Pulmonary artery endothelial cell (primary cell): ENCODE data around the gene VGF. TPM values are rescaled to one million over a fixed set of nuclear protein-coding genes. Genes with fewer than 3 reads are reported as not detected.

Source experiments
- DNase-seq: peaks from one replicate; pipeline ENCODE4 v3.0.0-alpha.2; 2011; ENCODE audit warnings: low read depth, low spot score
- total RNA-seq: library from RNA; depleted of rRNA; stranded (reverse); fragments of >200 nt; gene quantifications from 2 replicates; pipeline ENCODE4 v1.2.3, GENCODE V29; 2014

VGF gene
- total RNA-seq, 1 donor from 2014 or later, result 0.07 TPM

DNA sequence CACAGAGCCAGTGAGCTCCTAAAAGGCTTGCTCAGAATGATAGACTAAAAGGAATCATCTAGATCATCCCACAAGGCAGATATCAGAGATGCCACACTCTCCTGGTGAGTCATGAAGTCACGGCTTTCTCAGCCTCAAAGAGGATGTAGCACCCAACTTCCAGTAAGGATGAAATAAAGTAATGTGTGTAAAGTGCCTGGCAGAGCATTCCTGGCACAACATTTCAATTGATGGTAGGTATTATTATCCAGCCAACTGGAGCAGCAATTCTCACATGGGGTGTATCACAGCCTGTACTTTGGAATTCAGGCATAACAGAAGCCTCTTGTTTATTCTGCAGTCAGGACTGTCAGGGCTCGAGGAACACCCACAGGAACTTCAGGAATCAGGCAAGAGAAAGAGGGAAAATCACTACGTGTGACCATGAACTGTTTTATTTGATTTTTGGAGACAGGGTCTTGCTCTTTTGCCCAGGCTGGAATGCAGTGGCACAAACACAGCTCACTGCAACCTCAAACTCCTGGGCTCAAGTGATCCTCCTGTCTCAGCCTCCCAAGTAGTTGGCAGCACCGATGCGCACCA lies 20.0 kb upstream of the VGF start:
- DNase-seq, result no peak

DNA sequence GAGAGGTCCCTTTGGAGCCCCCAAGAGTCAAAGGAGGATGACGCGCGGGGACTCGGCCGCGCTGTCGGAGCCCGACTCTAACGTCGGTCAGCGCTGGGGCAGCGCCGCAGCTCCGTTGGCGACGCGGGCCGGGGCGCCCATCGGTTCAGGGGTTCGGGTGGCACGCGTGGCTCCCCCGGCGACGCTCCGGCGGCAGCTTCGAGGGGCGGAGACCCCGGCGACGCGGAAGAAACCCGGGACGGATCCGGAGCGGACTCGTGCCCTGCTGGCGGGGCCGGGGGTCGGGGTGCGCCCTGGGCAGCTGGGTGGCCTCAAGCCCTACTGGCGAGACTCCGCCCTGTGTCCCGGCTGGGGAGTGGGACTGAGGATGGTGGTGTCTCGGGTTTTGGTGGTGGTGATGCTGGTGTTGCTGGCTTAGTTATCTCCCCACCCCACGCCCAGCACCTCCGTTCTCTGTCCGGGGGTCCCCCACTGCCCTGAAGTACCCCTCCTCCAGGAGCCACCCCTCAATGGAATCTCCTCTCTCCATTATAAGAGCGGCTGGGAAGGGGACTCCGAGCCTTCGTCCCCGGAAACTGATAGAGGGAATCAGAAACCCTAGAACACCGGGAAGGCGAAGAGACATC lies 14.9 kb upstream of the VGF start, which contains the start of gene NAT16:
Gene NAT16, minus strand, starts transcription at position 164 of the 626 bp plus-strand sequence. CDS start 5,486 bp downstream, outside the sequence.
- DNase-seq, result no peak

DNA sequence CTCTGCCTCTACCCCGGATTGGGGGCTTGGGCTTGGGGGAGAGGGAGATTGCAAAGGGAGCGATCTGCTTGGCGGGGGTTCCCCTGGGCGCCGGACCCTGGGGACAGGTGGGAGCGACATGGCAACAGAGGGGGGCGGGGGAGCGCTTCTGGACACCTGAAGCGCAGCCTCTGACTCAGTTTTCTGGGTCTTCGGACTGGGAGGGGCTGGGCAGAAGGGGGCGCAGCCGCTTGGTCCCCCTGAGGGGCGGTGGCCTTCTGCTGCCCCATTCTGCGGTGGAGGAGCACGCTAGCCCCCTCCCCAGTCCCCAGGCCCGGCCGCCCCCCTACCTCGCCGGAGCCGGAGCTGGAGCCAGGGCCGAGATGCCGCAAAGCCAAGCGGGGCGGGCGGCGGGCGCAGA lies 14.3 kb upstream of the VGF start:
- no peak for DNase-seq

DNA sequence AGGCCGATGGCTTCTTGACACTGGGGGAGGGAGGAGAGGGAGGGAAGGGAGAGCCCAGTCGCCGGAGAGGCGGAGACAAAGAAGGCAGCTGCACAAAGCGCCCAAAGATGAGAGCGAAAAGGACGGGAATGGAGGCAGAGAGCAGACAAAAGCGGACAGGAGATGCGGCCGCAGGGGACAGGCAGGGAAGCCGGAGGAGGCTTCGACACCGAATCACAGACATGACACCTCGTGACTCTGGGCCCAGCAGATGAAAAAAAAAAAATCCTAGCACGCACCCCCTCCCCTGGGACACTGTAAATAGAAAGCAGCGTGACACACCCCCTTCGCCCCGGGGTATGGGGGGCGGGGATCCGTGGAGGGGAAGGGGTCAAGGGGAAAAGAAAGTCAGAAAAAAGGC lies 13.7 kb upstream of the VGF start:
- DNase-seq, result no peak

DNA sequence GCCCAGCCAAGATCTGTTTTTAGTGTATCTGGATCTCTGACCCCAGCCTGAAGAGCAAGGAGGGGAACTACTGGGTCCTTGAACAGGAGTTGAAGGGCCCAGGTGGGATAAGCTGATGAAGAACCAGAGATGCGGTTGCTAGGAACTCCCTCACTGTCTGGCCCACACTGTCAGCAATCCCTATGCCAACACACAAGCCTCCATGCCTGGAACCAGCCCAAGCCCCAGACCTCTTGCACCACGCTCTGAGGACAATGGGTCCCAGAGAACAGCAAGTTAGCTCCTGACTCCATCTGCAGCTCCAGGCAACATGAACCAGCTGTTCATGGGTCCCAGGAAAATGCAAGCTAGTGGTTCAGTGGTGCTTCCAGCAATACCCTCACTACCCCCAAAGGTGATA lies 12.3 kb upstream of the VGF start:
- DNase-seq, result no peak

DNA sequence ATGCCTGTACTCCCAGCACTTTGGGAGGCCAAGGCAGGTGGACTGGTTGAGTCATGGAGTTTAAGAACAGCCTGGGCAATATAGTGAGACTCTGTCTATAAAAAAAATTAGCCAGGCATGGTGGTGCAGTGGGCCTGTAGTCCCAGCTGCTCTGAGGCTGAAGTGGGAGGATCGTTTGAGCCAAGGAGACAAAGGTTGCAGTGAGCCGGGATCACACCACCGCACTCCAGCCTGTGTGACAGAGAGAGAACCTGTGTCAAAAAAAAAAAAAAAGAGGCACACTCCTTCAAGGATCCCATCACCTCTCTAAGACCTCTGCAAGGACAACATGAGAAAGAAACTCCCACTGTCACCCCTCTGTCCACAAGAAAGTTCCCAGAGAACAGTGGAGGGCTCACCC lies 10.3 kb upstream of the VGF start:
- no peak for DNase-seq

DNA sequence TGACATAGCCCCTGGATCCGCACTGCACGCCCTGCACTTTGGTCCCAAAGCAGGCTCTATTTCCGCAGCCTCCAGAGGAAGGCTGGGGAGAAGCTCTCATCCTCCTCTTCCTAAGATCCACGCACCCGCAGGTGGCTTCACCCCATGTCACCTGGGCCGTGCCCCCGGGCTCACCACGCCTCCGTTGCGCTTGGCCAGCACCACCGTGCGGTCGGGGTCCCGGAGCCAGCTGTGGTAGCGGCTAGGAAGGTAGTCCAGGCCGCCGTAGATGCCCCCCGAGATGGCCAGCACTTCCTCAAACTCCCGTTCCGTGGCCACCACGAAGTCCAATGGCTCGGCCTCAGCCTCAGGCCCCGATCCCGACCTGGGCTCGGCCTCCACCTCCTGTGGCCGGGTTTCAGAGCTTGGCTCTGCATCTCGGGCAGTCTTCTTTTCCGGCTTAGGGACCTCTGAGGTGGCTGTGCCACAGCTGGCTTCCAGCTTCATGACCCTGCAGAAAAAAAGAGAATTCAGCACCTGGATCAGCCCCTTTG lies 9.0 kb upstream of the VGF start:
- no peak for DNase-seq

DNA sequence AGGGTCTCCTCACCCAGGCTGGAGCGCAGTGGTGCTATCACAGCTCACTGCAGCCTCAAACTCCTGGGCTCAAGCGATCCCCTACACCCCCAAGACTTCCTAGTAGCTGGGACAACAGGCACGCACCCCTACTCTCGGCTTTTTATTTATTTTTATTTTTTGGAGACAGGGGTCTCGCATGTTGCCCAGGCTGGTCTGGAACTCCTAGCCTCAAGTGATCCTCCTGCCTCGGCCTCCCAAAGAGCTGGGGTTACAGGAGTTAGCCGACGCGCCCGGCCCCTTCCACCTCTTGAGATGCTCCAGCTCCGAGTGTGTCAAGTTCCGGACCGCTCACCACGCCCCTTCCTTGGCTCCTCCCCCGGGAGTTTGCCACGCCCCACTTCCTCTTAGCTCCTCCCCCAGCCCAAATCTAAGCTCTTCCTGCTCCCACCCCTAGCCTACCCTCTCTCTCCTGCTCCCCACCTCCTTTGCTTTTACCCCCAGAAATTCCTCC lies 8.4 kb upstream of the VGF start:
- no peak for DNase-seq

DNA sequence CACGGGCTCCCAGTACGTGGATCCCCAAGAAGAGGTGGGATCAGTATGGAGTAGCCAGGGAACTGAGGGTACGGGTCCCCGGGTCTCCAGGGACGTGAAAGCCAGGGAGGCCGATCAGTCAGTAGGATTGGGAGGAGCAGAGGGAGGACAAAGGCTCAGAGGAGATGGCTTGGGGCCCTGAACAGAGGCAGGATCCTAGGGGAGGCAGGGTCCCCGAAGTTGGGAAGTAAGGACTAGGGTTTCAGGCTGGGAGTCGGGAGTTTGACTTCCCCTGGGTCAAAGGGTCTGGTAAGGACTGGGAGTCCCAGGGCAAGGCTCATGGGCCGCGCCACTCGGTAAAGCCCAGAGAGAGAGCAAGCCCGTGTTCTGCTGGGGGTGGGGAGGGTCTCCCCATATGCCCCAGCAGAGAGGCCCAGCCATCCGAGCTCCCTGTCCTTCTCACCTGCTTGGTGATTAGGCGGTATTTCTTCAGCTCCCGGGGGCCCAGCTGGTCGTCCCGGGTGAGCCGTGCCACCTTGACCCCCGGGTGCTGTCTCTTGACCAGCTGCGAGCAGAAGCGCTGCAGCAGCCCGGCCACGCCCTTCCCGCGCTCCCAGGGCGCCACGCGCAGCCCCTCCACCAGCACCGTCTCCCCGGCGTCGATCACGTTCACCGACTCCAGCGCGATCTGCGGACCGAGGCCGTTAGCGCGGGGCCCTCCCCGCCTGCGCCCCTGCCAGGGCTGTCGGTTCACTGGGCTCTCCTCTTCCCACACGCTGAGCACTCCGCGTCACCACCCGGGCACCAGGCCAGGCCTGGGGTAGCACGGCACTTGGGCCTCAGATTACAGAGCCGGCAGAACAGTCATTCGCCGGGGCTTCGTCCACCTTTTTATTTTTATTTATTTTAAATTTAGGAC lies 7.7 kb upstream of the VGF start:
- no peak for DNase-seq

DNA sequence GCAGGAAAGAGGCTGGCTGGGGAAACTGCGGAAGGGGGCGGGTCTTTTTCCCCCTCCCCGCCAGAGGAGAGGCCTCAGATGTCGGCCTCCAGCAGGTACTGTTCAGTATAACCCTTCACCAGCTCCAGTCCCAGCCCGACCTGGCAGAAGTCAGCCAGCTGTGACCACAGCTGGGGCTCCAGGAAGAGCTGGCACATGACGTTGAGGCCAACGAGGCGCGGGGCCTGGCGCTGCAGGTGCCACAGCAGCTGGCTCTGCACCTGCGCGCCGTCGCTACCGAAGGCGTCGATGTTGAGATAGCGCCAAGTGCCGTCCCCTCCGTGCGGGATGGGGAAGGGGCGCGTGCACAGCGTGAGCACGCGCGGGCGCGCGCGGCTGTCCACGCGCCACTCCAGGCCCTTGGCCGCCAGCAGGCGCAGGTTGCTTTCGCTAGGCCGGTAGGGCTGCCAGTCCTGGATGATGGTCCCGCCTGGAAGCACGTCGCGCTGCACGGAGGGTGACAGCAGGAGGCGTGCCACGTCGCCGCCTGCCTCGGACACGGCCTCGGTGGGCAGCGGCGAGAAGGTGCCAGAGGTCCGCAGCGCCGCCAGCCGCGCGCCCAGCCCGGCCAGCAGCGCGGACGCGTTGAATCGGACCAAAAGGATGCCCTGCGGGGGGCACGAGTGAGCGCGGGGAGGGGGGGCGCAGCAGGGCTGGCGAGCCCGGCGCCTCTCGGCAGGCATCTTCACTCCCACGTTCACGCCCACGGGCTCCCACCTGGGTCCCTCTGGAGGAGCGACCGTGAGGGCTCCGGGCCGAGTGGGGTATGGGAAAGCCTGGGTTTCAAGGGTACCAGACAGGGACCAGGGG lies 6.9 kb upstream of the VGF start:
- DNase-seq, result no peak

DNA sequence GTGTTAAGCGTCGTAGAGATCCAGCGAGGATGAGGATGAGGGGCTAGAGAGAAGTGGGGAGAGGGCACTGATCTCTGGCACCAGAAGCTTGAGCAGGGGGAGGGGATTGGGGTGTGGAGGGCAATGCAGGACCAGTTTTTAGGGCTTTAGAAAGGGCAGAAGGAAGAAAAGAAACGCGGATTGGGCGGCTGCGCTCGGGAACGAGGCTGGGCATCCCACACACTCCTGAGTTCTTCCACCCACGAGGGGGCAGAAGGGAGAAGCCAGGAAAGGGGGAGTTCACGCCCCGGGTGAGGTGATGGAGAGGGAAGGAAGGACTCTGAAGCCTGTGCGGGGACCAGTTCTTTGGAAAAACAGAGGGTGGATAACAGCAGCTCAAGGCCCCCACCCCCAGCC lies 6.1 kb upstream of the VGF start:
- no peak for DNase-seq

DNA sequence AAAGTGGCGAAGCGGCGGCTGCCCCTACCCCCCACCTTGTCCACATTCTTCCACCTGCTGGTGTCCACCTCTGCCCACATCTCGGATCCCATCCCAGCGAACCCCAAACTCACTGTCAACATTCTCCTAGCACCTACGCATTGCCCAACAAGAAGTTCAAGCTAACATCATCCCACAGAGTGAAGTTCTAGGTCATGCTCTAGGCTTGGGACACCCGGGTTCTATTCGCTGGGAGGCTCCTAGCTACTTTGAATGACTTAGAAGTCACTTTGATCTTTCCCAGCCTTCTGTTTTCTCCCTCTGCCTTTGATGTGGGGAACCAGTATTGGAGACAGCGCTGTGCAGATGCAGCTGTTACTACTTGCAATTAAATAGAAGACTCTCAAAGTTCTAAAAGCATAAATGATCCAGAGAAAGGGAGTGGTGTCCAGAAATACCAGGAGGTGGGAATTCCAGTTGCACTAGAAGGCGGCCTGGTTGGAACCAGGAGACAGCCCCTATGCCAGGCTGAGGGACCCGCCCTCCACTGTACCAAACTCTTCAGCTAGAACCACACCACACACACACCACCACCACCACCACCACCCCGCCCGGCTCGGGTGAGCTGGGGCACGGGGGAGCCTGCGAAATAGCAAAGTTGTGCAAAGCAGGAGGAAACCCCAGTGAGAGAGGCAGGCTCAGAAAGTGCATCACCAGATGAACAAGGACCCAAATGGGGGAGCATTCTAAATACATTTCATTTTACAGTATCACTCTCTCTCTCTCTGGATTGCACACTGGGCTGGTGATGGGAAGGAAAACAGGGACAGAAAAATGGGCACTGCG lies 5.5 kb upstream of the VGF start:
- no peak for DNase-seq

DNA sequence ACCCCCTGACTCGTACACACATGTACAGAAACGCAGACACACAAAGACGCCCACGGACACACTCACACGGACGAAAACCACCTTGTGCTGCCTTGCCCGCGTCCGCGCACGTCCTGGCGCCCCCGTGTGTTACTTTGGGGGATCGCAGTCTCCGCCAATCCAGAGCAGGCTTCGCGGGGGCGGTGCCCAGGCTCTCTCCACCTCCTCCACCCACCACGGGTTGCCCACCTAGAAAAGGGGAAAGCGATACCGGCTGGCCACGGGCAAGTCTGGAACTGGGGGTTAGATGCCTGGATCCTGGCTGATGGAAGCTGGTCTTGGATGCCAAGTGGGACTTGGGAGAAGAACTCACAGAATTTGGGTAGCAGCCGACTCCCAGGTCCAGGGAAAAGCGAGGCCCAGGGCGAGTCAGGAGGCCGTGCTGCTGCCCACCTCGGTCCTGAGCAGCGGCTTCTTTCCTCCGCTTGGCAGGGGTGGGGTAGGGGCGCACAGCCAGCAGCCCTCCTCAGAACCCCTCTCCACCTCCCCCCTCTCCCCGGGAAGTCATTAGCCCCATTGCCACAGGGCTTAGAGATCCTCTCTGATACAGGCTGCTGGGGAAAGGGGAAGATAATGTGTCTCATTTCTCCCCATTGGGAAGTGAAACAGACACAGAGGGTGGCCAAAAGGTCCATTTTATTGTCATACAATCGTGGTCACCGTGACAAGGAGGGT lies 4.6 kb upstream of the VGF start:
- no peak for DNase-seq

DNA sequence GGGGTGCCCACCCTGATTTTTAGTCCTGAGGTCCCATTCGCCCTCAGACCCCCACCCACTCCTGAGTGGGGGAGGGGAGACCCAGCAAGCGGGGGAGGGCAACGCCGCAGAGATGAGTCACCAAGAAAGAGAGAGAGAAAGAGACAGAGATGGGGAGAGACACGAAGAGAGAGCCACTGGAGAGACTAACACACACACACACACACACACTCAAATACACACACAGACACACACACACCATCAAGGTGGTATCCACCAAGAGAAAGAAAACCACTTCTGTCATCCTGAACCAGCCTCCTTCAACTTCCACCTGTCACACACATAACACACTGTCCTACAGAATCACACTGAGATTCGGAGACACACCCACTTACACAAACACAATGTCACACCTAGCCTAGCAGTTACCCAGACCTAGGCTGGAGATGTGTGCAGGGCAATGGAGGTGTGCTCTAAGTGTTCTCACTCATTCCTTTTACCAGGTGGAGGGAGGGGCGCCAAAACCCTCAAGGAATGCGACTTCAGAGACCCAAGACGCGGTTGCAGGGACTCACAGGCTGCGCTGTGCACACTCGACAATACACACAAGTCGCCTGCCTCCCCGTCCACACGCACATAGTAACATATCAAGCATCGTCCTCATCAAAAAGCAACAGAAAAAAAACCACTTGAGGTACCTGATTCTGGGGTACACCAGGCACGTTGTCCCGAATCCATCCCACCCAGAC lies 3.9 kb upstream of the VGF start:
- DNase-seq, result no peak

DNA sequence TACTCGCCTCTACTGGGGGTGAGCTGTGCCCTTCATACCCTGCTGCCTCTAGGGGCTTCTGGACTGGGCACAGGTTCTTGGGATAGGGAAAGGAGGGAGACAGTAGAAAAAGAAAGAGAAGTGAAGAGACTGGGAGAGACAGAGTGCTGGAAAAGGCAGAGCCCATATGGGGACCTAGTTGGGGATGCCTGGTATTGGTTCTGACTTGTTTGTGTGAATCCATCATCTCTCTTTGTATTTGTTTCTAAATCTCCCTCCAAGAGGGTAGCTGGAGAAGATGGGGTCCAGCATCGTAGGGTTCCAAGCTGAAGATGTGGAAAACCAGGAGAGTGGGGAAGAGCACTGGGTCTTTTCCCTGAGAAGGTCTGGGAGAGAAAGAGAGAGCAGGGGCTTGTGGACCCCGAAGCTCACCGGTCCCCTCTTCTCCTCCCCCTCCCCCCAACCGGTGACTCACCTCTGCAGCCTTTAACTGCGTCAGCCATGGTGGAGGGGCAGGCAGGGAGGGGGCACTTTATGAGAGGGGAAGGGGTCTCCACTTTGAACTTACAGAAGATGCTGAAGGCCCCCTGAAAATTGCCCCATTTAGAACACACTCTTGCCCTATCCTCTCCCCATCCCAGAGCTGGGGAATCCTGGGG lies 3.2 kb upstream of the VGF start:
- DNase-seq, result no peak

DNA sequence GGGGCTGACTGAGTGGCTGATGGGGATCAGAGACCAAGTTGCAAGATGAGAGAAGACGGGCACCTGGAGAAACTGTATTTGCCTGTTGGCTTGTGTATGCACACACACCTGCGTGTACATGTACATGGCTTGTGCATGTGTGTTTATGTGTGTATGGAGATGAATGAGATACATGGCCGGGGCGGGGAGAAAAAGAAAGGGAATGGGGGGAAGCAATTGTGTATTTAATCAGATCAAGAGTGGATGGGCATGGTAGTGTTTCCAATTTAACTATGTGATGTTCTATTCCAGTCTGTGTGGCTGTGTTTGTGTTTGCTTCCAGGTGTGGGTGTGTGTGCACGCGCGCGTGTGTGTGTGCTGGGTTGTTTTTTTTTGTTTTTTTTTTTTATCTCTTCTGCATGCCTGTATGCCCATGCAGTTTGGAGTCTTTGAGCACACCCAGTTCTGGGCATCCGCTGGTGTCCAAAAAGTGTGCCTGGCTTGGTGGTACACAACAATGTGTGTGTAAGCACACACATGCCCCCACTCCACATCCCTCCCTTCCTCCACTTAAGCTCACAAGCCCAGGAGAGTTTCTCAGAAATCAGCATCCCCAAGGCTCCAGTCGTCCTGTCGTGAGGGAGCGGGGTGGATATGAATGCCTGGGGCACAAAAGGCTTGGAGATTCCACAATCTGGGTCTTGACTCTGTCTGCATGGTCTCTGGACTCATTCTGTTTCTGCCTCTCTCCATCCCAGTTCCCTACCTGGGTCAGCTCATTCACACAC lies 2.5 kb upstream of the VGF start:
- no peak for DNase-seq

DNA sequence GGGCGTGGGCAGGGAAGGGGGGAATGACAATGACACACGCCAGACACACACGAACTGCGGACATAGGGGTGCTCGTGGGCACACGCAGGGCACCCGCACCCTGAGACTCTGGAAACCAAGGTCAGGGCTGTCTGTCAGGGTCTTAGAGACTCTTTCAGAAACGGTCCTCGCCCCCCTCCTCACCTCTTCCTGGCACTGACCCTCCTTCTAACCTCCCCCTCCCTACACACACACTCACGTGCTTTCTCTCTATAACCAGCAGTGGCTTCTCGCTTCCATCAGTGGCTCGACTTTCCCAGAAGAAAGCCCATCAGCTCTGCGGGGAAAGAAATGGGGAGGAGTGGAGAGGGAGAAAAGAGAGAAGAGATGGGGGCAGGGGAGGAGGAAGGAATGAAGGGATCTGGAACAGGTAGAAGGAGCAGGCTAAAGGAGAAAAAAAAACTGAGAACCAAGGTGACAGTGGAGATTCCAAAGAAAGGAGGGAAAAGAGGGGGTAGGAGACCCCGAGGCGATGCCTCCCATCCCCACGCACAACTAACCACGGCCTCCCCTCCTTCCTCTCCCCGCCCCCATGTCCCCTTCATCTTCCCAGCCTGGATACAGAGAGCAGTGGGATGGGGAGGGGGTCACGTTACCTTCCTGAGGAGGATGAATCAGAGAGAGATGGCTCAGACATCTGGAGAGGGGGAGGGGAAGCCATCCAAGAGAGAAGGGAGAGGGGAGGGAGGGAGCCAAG lies 1.7 kb upstream of the VGF start:
- no peak for DNase-seq
